ENCODE data around the gene NTRK2. TPM values are rescaled to one million over a fixed set of nuclear protein-coding genes. Genes with fewer than 3 reads are reported as not detected.

Gene NTRK2
- total RNA-seq, 1 donor from 2014 or later, result 26.6 TPM

DNA sequence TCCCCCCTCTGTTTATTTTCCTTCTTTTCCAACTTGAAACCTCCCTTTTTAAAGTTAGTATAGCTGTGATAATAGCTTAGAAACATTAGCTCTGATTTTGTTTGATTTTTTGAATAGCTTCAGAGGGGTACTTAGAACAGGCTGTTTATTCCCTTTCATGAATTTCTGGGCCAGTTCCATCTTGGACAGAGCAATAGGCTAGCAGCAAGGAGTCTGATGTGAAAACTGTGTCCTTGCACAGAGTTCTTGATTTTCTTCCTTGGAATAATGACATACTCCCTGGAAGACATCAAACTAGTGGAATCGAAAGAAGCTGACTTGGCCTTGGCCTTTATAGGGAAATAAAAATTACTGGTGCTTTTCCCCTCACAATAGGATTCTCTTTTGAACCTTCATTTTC, 32.9 kb downstream of the NTRK2 start:
- no peaks in the 10 kb centered on the region for H3K9me3 ChIP-seq (ENCODE audit: control insufficient read depth in 3 of 3, low read length in 3 of 3)
- H3K27ac ChIP-seq (ENCODE audit: low read depth, low read length), result no peak overlapping the region
- H3K27me3 ChIP-seq (ENCODE audit: control insufficient read depth in 3 of 3, insufficient read depth in 3 of 3, low read length in 3 of 3), result no peaks in the 10 kb centered on the region
- no peak overlapping the region for H3K9ac ChIP-seq (ENCODE audit: low read depth in 1 of 3, low read length in 3 of 3)
- H3K4me3 ChIP-seq (ENCODE audit: low read length in 3 of 3), result no peak overlapping the region
- no peaks in the 10 kb centered on the region for H3K36me3 ChIP-seq (ENCODE audit: control insufficient read depth in 3 of 3, insufficient read depth in 3 of 3, low read length in 3 of 3)
- H3K4me1 ChIP-seq (ENCODE audit: control insufficient read depth in 3 of 3, insufficient read depth in 3 of 3, low read length in 3 of 3), result no peaks in the 10 kb centered on the region

DNA sequence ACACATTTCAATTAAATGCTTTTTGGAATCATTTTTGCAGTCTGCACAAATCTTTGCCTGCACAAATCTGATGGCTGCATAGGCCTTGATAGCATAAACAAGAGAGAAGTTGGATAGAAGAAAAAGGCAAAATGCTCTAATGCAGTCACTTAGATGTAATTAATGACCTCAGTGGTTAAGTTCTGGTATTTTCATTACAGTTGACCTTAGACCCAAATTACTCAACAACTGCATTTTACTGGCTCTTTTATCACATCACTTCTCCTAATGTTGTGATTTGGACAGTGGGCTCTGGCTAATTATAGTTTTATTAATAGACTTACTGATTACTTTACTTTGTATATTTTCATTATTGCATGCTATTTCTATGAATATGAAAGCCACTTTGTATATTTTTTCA, 34.3 kb downstream of the NTRK2 start:
- H3K4me1 ChIP-seq (ENCODE audit: control insufficient read depth in 3 of 3, insufficient read depth in 3 of 3, low read length in 3 of 3), result no peaks in the 10 kb centered on the region
- no peaks in the 10 kb centered on the region for H3K27me3 ChIP-seq (ENCODE audit: control insufficient read depth in 3 of 3, insufficient read depth in 3 of 3, low read length in 3 of 3)
- no peak overlapping the region for H3K4me3 ChIP-seq (ENCODE audit: low read length in 3 of 3)
- no peak overlapping the region for H3K27ac ChIP-seq (ENCODE audit: low read depth, low read length)
- no peaks in the 10 kb centered on the region for H3K36me3 ChIP-seq (ENCODE audit: control insufficient read depth in 3 of 3, insufficient read depth in 3 of 3, low read length in 3 of 3)
- no peak overlapping the region for H3K9ac ChIP-seq (ENCODE audit: low read depth in 1 of 3, low read length in 3 of 3)
- H3K9me3 ChIP-seq (ENCODE audit: control insufficient read depth in 3 of 3, low read length in 3 of 3), result no peaks in the 10 kb centered on the region

DNA sequence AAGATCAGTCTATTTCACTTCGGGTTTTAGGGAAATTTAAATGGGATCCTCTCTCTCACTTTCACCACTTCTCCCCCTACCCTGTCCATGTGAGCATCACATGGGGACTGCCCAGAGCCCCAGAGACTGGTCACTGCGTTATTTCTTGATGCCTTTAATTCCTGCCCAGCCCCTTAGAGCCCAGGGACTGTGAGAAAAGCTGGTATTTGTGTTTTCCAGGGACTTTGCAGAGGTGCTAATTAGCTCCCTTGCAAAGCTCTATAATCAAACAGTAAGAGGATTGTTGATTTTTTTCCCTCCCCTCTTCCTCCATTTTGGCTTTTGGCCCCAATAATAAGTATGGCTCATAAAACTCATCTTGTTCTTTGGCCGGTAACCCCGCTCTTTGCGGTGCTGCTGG, 35.6 kb downstream of the NTRK2 start:
- Histone ChIP-seq H3K9ac (ENCODE audit: low read depth in 1 of 3, low read length in 3 of 3) (no peak overlapping the region), H3K27me3 (ENCODE audit: control insufficient read depth in 3 of 3, insufficient read depth in 3 of 3, low read length in 3 of 3) (no peaks in the 10 kb centered on the region), H3K4me1 (ENCODE audit: control insufficient read depth in 3 of 3, insufficient read depth in 3 of 3, low read length in 3 of 3) (no peaks in the 10 kb centered on the region), H3K9me3 (ENCODE audit: control insufficient read depth in 3 of 3, low read length in 3 of 3) (no peaks in the 10 kb centered on the region), H3K36me3 (ENCODE audit: control insufficient read depth in 3 of 3, insufficient read depth in 3 of 3, low read length in 3 of 3) (no peaks in the 10 kb centered on the region), H3K27ac (ENCODE audit: low read depth, low read length) (no peak overlapping the region), H3K4me3 (ENCODE audit: low read length in 3 of 3) (no peak overlapping the region)

DNA sequence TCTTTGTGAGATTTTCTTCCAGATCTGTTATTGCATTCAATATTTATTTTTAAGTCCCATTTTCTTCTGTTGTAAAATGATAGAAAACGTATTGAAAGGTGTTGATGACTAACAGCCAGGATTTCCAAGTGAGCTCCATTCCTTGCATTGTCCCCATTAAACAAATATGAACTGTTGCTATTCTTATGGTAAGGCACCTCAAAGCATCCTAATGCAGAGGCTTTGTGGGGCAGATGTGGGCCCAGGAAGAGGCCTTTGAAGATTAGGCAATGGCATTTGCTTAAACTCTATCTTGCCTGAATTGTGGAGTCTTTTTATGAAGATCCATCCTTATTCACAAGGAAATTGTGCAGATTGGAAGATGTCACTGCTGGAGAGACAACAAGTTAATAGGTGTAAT, 38.9 kb downstream of the NTRK2 start:
- Histone ChIP-seq H3K4me3 (ENCODE audit: low read length in 3 of 3) (no peak overlapping the region), H3K36me3 (ENCODE audit: control insufficient read depth in 3 of 3, insufficient read depth in 3 of 3, low read length in 3 of 3) (no peaks in the 10 kb centered on the region), H3K9ac (ENCODE audit: low read depth in 1 of 3, low read length in 3 of 3) (no peak overlapping the region), H3K27ac (ENCODE audit: low read depth, low read length) (no peak overlapping the region), H3K9me3 (ENCODE audit: control insufficient read depth in 3 of 3, low read length in 3 of 3) (no peaks in the 10 kb centered on the region), H3K4me1 (ENCODE audit: control insufficient read depth in 3 of 3, insufficient read depth in 3 of 3, low read length in 3 of 3) (no peaks in the 10 kb centered on the region), H3K27me3 (ENCODE audit: control insufficient read depth in 3 of 3, insufficient read depth in 3 of 3, low read length in 3 of 3) (no peaks in the 10 kb centered on the region)

DNA sequence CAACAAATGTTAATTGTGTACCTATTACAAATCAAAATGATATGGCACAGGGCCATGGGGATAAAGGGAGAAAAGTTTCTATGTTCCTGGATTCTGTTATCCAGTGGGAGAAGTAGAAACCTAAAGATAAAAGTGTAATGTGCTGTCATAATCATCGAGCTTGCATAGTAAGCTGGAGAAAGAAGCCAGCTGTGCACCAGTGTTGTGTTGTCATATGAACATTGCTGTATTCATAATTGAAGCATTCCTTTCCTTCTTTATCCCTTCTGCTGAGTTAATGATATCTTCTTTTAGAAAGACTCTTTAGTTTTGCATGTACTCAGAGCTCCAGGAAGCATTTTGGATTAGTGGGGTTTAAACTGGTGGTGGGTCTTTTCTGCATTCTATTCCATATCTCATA, 39.5 kb downstream of the NTRK2 start:
- no peaks in the 10 kb centered on the region for H3K27me3 ChIP-seq (ENCODE audit: control insufficient read depth in 3 of 3, insufficient read depth in 3 of 3, low read length in 3 of 3)
- no peaks in the 10 kb centered on the region for H3K4me1 ChIP-seq (ENCODE audit: control insufficient read depth in 3 of 3, insufficient read depth in 3 of 3, low read length in 3 of 3)
- H3K4me3 ChIP-seq (ENCODE audit: low read length in 3 of 3), result no peak overlapping the region
- no peaks in the 10 kb centered on the region for H3K9me3 ChIP-seq (ENCODE audit: control insufficient read depth in 3 of 3, low read length in 3 of 3)
- H3K27ac ChIP-seq (ENCODE audit: low read depth, low read length), result no peak overlapping the region
- H3K36me3 ChIP-seq (ENCODE audit: control insufficient read depth in 3 of 3, insufficient read depth in 3 of 3, low read length in 3 of 3), result no peaks in the 10 kb centered on the region
- no peak overlapping the region for H3K9ac ChIP-seq (ENCODE audit: low read depth in 1 of 3, low read length in 3 of 3)

DNA sequence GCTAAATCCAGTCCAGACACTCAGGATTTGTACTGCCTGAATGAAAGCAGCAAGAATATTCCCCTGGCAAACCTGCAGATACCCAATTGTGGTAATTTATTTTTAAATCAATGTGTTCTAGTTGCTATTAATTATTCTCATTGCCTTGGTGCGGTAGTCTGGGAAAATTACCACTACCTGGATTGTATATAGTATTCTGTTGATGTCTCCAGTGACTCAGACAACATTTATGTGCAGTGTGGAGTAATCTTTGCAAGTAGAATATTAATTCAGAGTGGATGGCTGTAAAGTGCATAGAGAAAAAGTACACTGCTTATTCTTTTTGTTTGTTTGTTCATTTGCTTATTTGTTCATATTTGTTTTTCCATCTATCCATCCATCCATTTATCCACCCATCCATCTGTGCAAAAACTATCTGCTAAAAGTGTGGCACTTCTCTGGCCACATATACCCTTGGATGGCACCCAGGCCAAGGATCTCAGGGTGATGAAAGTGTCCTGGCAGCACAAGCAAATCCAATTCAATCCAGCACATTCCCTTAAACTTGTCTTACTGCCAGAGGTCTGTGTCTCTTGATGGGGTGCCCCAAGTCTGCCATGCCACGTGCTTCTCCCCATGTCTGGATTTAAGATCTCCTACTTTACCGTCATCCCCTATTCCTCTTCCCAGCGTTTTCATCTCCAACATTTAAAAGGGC, 41.3 kb downstream of the NTRK2 start:
- H3K4me3 ChIP-seq (ENCODE audit: low read length in 3 of 3), result no peak overlapping the region
- no peak overlapping the region for H3K27ac ChIP-seq (ENCODE audit: low read depth, low read length)
- no peaks in the 10 kb centered on the region for H3K36me3 ChIP-seq (ENCODE audit: control insufficient read depth in 3 of 3, insufficient read depth in 3 of 3, low read length in 3 of 3)
- H3K4me1 ChIP-seq (ENCODE audit: control insufficient read depth in 3 of 3, insufficient read depth in 3 of 3, low read length in 3 of 3), result no peaks in the 10 kb centered on the region
- H3K9me3 ChIP-seq (ENCODE audit: control insufficient read depth in 3 of 3, low read length in 3 of 3), result no peaks in the 10 kb centered on the region
- no peak overlapping the region for H3K9ac ChIP-seq (ENCODE audit: low read depth in 1 of 3, low read length in 3 of 3)
- no peaks in the 10 kb centered on the region for H3K27me3 ChIP-seq (ENCODE audit: control insufficient read depth in 3 of 3, insufficient read depth in 3 of 3, low read length in 3 of 3)

DNA sequence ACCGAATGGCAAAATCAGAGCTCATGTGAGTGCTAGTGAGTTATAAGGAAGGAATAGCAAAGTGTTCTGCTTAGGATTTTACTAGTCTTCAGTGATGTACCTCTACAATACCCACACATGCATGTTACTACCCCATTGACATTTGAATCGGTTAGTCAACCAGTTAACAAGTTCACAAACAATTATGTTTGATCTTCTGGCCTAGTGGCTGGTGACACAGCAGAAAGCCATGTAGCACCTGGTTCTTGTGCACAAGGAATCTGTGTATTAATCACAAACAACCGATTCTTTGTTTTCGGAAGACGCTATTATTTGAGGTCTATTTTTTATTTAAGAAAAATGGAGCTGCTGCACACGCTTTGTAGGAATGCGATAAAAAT, 41.9 kb downstream of the NTRK2 start:
- H3K9ac ChIP-seq (ENCODE audit: low read depth in 1 of 3, low read length in 3 of 3), result no peak overlapping the region
- no peaks in the 10 kb centered on the region for H3K27me3 ChIP-seq (ENCODE audit: control insufficient read depth in 3 of 3, insufficient read depth in 3 of 3, low read length in 3 of 3)
- H3K27ac ChIP-seq (ENCODE audit: low read depth, low read length), result no peak overlapping the region
- no peaks in the 10 kb centered on the region for H3K9me3 ChIP-seq (ENCODE audit: control insufficient read depth in 3 of 3, low read length in 3 of 3)
- H3K4me1 ChIP-seq (ENCODE audit: control insufficient read depth in 3 of 3, insufficient read depth in 3 of 3, low read length in 3 of 3), result no peaks in the 10 kb centered on the region
- H3K4me3 ChIP-seq (ENCODE audit: low read length in 3 of 3), result no peak overlapping the region
- H3K36me3 ChIP-seq (ENCODE audit: control insufficient read depth in 3 of 3, insufficient read depth in 3 of 3, low read length in 3 of 3), result no peaks in the 10 kb centered on the region

DNA sequence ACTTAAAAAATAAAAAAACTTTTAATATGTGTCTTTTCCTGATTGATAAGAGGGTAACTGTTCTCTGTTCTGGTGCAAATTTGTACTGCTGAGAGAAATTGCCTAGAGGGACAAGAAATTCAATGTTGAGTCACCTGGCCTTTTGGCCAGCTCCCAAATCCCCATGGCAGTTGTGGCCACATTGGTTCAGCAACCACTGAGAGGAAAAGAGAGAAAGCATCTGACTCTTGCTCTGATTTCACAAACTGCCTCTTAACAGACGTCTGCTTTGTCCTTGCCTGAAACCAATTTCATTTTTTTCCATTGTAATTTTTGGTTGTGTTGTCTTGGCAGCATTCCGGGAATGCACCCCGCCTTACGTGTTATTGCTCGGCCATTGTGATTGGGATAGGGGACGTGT, 42.4 kb downstream of the NTRK2 start:
- Histone ChIP-seq H3K9ac (ENCODE audit: low read depth in 1 of 3, low read length in 3 of 3) (no peak overlapping the region), H3K27ac (ENCODE audit: low read depth, low read length) (no peak overlapping the region), H3K27me3 (ENCODE audit: control insufficient read depth in 3 of 3, insufficient read depth in 3 of 3, low read length in 3 of 3) (no peaks in the 10 kb centered on the region), H3K4me1 (ENCODE audit: control insufficient read depth in 3 of 3, insufficient read depth in 3 of 3, low read length in 3 of 3) (no peaks in the 10 kb centered on the region), H3K36me3 (ENCODE audit: control insufficient read depth in 3 of 3, insufficient read depth in 3 of 3, low read length in 3 of 3) (no peaks in the 10 kb centered on the region), H3K9me3 (ENCODE audit: control insufficient read depth in 3 of 3, low read length in 3 of 3) (no peaks in the 10 kb centered on the region), H3K4me3 (ENCODE audit: low read length in 3 of 3) (no peak overlapping the region)

DNA sequence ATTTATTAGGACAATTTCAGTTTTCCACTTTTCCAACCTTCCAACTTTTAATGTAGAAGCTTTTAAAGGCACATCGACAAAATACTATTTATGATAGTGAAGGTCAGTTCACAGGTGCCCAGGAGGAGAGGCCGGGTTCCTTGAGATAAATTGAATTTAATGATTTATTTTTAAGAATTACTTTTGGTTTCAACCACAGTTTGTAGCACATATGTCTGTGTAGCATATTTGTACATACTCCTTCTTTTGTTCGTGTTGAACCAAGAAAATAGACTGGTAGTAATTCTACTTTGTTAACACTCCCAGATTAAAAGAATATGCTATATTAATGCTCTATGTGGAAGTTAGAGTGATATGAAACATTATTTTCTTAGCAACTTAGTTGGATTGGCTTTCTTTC, 46.7 kb downstream of the NTRK2 start:
- Histone ChIP-seq H3K4me3 (ENCODE audit: low read length in 3 of 3) (no peak overlapping the region), H3K9me3 (ENCODE audit: control insufficient read depth in 3 of 3, low read length in 3 of 3) (no peaks in the 10 kb centered on the region), H3K9ac (ENCODE audit: low read depth in 1 of 3, low read length in 3 of 3) (no peak overlapping the region), H3K4me1 (ENCODE audit: control insufficient read depth in 3 of 3, insufficient read depth in 3 of 3, low read length in 3 of 3) (peaks cover 0 to 3% (median 0%) of the 10 kb centered on the region in 3 donors), H3K27me3 (ENCODE audit: control insufficient read depth in 3 of 3, insufficient read depth in 3 of 3, low read length in 3 of 3) (no peaks in the 10 kb centered on the region), H3K36me3 (ENCODE audit: control insufficient read depth in 3 of 3, insufficient read depth in 3 of 3, low read length in 3 of 3) (no peaks in the 10 kb centered on the region), H3K27ac (ENCODE audit: low read depth, low read length) (no peak overlapping the region)

DNA sequence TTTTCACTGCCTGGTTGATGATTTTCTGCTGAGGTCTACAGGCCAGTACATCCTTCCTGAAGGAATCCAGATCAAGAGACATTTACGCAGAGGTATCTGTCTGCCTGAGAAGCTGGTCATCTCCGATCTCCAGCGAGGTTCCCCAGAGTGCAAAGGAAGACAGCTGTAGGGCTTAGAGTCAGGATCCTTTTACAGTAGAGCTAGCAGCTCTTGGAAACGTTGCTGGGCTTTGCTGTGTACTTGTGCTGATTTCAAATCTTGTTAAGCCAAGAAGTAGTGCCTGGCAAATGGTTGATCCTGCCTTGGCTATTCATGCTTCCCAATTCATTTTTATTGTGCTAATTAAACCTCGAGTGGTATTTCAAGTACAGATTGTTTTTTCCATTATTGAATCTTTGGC, 48.9 kb downstream of the NTRK2 start:
- Histone ChIP-seq H3K36me3 (ENCODE audit: control insufficient read depth in 3 of 3, insufficient read depth in 3 of 3, low read length in 3 of 3) (no peaks in the 10 kb centered on the region), H3K4me1 (ENCODE audit: control insufficient read depth in 3 of 3, insufficient read depth in 3 of 3, low read length in 3 of 3) (peaks cover 0 to 3% (median 0%) of the 10 kb centered on the region in 3 donors), H3K4me3 (ENCODE audit: low read length in 3 of 3) (no peak overlapping the region), H3K9ac (ENCODE audit: low read depth in 1 of 3, low read length in 3 of 3) (no peak overlapping the region), H3K9me3 (ENCODE audit: control insufficient read depth in 3 of 3, low read length in 3 of 3) (no peaks in the 10 kb centered on the region), H3K27me3 (ENCODE audit: control insufficient read depth in 3 of 3, insufficient read depth in 3 of 3, low read length in 3 of 3) (no peaks in the 10 kb centered on the region), H3K27ac (ENCODE audit: low read depth, low read length) (no peak overlapping the region)
